DND-41 (cell line): ENCODE results near the gene PAPPA2.

Experiments used
- ATAC-seq: fragments of 200-7000 bp; cut with Tn5 transposase; 3 replicates; pipeline ENCODE4 v1.9.1; 2021; ENCODE audit warnings: low read depth; ENCODE audit not compliant: insufficient read depth
- DNase-seq: peaks from one replicate; pipeline ENCODE4 v3.0.0-alpha.2; 2020
- H2AFZ ChIP-seq: 2 replicates; pipeline ENCODE4 v1.6.0; 2012; ENCODE audit warnings: low read depth, low read length
- H3K27ac ChIP-seq: 2 replicates; pipeline ENCODE4 v1.5.1; 2012; ENCODE audit warnings: low read length, inconsistent platforms
- H3K27me3 ChIP-seq: fragments of 200-600 bp; sonication (generic); 2 replicates; pipeline ENCODE4 v1.6.0; 2012; ENCODE audit warnings: low read length, mild to moderate bottlenecking, inconsistent platforms; ENCODE audit not compliant: insufficient read depth, poor library complexity
- H3K36me3 ChIP-seq: 2 replicates; pipeline ENCODE4 v1.5.1; 2012; ENCODE audit warnings: low read length, inconsistent platforms; ENCODE audit not compliant: insufficient read depth
- H3K4me1 ChIP-seq: 2 replicates; pipeline ENCODE4 v1.5.1; 2012; ENCODE audit warnings: mild to moderate bottlenecking, low read length; ENCODE audit not compliant: insufficient read depth
- H3K4me2 ChIP-seq: 2 replicates; pipeline ENCODE4 v1.6.0; 2012; ENCODE audit warnings: mild to moderate bottlenecking, moderate library complexity, low read length, inconsistent platforms; ENCODE audit not compliant: insufficient read depth
- H3K4me3 ChIP-seq, 2 experiments: fragments of 200-600 bp in 1 of 2; shearing (Covaris generic) in 1 of 2; 2 replicates each; pipeline ENCODE4 v1.5.1; 2012 to 2016; ENCODE audit warnings: inconsistent platforms in 2 of 2, low read length in 2 of 2, mild to moderate bottlenecking in 2 of 2, low read depth in 1 of 2, moderate library complexity in 1 of 2
- H3K79me2 ChIP-seq: 2 replicates; pipeline ENCODE4 v1.6.0; 2012; ENCODE audit warnings: low read length, inconsistent platforms; ENCODE audit not compliant: insufficient read depth
- H3K9ac ChIP-seq: 2 replicates; pipeline ENCODE4 v1.6.0; 2012; ENCODE audit warnings: low read depth, mild to moderate bottlenecking, inconsistent platforms, low read length, moderate library complexity
- H3K9me3 ChIP-seq: 2 replicates; pipeline ENCODE4 v1.5.1; 2012; ENCODE audit warnings: low read length, moderate library complexity, mild to moderate bottlenecking, inconsistent platforms; ENCODE audit not compliant: insufficient read depth, severe bottlenecking
- H4K20me1 ChIP-seq: 2 replicates; pipeline ENCODE4 v1.6.0; 2012; ENCODE audit warnings: low read length; ENCODE audit not compliant: insufficient read depth
- CTCF ChIP-seq: IDR thresholded peaks from 2 replicates; pipeline ENCODE4 v1.5.1; 2012; ENCODE audit warnings: borderline replicate concordance, low read length, moderate library complexity, mild to moderate bottlenecking; ENCODE audit not compliant: poor library complexity, severe bottlenecking; ENCODE audit errors: extremely low read depth
- EZH2 ChIP-seq: IDR thresholded peaks from 3 replicates; pipeline ENCODE4 v1.6.1; 2012; ENCODE audit warnings: borderline replicate concordance, low read depth, mild to moderate bottlenecking, moderate library complexity, low read length, inconsistent platforms; ENCODE audit not compliant: severe bottlenecking

Gene PAPPA2

GRCh38 chr1:176857632-176858031, 394.7 kb downstream of the PAPPA2 start:
- DNase-seq (no peak), ATAC-seq (no peak)
- Histone ChIP-seq H3K4me1 (no peaks in the 10 kb centered on the region), H3K4me3 (no peak overlapping the region), H4K20me1 (no peaks in the 10 kb centered on the region), H3K79me2 (no peaks in the 10 kb centered on the region), H2AFZ (no peak overlapping the region), H3K4me2 (no peak overlapping the region), H3K27ac (no peak overlapping the region), H3K9ac (no peak overlapping the region), H3K27me3 (peaks cover 2% of the 10 kb centered on the region), H3K9me3 (no peaks in the 10 kb centered on the region), H3K36me3 (no peaks in the 10 kb centered on the region)
- TF ChIP-seq CTCF (no peak), EZH2 (no peak)

GRCh38 chr1:176858433-176858916, 395.5 kb downstream of the PAPPA2 start:
- Histone ChIP-seq H3K9ac (no peak overlapping the region), H2AFZ (no peak overlapping the region), H3K79me2 (no peaks in the 10 kb centered on the region), H3K4me3 (no peak overlapping the region), H3K27me3 (no peaks in the 10 kb centered on the region), H3K27ac (no peak overlapping the region), H4K20me1 (no peaks in the 10 kb centered on the region), H3K4me1 (no peaks in the 10 kb centered on the region), H3K36me3 (no peaks in the 10 kb centered on the region), H3K4me2 (no peak overlapping the region), H3K9me3 (no peaks in the 10 kb centered on the region)
- TF ChIP-seq EZH2: no peak
- TF ChIP-seq CTCF: no peak
- no peak for ATAC-seq
- DNase-seq: no peak

DNA sequence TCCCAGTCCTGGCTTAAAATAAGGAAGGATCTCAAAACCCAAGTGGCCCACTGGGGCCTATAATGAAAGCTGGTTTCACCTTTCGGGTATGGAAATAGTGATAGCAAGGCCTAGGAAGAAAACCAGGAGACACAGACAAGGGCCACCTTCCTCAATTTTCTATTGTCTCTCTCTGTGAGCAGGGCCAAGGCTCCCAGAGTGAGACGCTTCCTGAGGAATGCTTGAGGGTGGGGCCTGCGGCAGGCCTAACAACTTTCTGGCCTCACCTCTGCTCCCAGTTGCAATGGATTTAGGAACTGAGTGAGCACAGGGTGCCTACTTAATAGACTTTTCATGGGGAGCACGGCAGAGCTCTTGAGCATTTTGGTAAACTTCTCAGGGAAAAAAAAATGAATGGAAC, 400.6 kb downstream of the PAPPA2 start:
- no peaks in the 10 kb centered on the region for H3K4me1 ChIP-seq
- H2AFZ ChIP-seq: no peak overlapping the region
- no peaks in the 10 kb centered on the region for H3K27me3 ChIP-seq
- no peak for ATAC-seq
- TF ChIP-seq CTCF (no peak), EZH2 (no peak)
- no peak overlapping the region for H3K27ac ChIP-seq
- H3K9me3 ChIP-seq: no peaks in the 10 kb centered on the region
- no peak overlapping the region for H3K4me3 ChIP-seq
- no peak overlapping the region for H3K9ac ChIP-seq
- no peaks in the 10 kb centered on the region for H4K20me1 ChIP-seq
- DNase-seq: no peak
- H3K36me3 ChIP-seq: no peaks in the 10 kb centered on the region
- no peaks in the 10 kb centered on the region for H3K79me2 ChIP-seq
- no peak overlapping the region for H3K4me2 ChIP-seq

DNA sequence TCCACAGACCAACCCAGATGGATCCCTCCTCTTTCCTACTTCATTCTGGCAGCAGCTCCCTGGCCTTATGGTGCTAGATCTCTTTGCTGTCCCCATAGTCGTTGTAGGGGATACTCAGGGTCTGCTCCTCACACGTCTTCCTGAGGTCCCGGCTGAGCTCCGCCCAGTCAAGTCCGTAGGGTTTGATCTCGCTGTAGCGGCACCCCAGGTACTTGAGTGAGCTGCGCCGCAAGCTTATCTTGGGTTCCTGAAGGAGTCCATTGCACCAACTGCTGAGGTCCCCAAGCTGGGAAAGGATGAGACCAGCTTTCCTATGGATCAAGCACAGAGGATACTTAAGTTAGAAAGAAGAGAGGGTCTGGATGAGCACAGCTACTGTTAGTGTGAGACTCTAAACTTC, 401.2 kb downstream of the PAPPA2 start:
- H3K9me3 ChIP-seq: no peaks in the 10 kb centered on the region
- H3K36me3 ChIP-seq: no peaks in the 10 kb centered on the region
- H3K27ac ChIP-seq: no peak overlapping the region
- no peak for TF ChIP-seq EZH2
- TF ChIP-seq CTCF: no peak
- DNase-seq: no peak
- no peak overlapping the region for H2AFZ ChIP-seq
- H3K4me2 ChIP-seq: no peak overlapping the region
- H3K9ac ChIP-seq: no peak overlapping the region
- ATAC-seq: no peak
- no peak overlapping the region for H3K4me3 ChIP-seq
- no peaks in the 10 kb centered on the region for H3K79me2 ChIP-seq
- no peaks in the 10 kb centered on the region for H3K4me1 ChIP-seq
- no peaks in the 10 kb centered on the region for H4K20me1 ChIP-seq
- H3K27me3 ChIP-seq: no peaks in the 10 kb centered on the region
